ENCODE data around the gene SHFL. TPM values are rescaled to one million over a fixed set of nuclear protein-coding genes. Genes with fewer than 3 reads are reported as not detected.

SHFL gene
- total RNA-seq, 4 donors from 2014 or later, result 8.6 to 36.7 (median 25.6) TPM

GRCh38 chr19:10088949-10089554 is 2.9 kb downstream of the SHFL start:
- TF ChIP-seq, protein P1, sequence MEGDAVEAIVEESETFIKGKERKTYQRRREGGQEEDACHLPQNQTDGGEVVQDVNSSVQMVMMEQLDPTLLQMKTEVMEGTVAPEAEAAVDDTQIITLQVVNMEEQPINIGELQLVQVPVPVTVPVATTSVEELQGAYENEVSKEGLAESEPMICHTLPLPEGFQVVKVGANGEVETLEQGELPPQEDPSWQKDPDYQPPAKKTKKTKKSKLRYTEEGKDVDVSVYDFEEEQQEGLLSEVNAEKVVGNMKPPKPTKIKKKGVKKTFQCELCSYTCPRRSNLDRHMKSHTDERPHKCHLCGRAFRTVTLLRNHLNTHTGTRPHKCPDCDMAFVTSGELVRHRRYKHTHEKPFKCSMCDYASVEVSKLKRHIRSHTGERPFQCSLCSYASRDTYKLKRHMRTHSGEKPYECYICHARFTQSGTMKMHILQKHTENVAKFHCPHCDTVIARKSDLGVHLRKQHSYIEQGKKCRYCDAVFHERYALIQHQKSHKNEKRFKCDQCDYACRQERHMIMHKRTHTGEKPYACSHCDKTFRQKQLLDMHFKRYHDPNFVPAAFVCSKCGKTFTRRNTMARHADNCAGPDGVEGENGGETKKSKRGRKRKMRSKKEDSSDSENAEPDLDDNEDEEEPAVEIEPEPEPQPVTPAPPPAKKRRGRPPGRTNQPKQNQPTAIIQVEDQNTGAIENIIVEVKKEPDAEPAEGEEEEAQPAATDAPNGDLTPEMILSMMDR (IDR thresholded peaks at IDR 0.05; ENCODE audit: low read depth), result no peak

DNA sequence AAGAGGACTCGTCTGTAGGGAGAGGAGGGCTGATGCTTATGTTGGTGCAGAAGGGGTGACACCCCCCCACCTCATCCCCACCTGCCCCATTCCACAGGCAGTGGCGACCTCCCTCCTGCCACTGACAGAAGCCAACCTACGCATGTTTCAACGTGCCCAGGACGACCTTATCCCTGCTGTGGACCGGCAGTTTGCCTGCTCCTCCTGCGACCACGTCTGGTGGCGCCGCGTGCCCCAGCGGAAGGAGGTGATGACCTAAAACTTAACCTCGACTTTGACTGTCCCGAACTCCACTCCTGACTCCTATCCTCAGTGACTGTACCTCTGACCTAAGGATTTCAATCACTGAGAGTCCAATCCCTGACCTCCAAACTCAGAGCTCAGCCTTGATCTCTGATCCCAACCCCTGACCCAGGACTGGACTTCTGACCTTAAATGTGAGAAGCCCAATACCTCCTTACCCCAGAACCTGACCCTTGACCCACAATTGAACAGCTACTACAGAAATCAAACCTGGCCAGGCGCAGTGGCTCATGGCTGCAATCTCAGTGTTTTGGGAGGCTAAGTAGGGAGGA is 3.8 kb downstream of the SHFL start:
- TF ChIP-seq, protein P1 (IDR thresholded peaks at IDR 0.05; ENCODE audit: low read depth), result no peak

DNA sequence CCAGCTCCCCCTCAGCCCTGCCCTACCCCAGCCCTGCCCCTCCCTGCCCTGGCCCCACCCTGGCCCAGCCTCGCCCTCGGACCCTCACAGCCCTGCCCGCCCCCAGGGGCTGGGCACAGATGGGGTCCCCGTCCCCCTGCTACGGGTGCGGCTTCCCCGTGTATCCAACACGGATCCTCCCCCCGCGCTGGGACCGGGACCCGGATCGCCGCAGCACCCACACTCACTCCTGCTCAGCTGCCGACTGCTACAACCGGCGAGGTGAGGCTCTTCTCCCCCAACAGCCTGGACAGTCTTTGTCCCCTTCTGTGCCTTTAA is 5.2 kb downstream of the SHFL start:
- TF ChIP-seq, protein P1 (IDR thresholded peaks at IDR 0.05; ENCODE audit: low read depth), result no peak

GRCh38 chr19:10091895-10092641 is 6.0 kb downstream of the SHFL start:
- TF ChIP-seq, protein P1 (IDR thresholded peaks at IDR 0.05; ENCODE audit: low read depth), result no peak

DNA sequence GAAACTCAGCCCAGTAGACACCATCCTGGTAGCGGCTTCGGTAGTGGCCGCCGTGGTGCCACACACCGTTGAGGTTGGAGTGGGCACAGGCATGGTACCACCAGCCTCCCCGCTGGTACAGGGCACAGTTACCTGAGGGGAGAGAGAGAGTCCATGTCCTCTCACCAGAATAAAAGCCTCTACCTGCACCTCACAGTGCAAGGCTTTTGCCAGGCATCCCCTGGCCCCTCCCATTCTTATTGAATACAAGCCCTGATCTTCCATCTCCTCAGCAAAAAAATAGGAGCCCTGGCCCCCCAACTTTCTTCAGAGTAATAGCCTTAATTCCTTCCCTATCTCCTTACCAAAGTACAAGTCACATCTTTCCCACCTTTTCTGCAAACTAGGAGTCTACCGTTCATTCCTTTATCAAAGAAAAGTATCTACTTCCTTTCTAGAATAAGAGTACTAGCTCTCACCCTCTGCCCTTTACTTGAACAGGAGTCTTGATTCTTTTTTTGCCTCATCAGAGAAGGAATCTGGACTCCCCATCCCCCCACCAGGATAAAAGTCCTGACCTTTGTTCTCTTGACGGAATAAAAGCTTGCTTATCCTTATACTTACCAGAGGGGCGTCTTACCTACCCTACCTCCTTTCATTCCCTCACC is 6.7 kb downstream of the SHFL start:
- TF ChIP-seq, protein P1 (IDR thresholded peaks at IDR 0.05; ENCODE audit: low read depth), result no peak

DNA sequence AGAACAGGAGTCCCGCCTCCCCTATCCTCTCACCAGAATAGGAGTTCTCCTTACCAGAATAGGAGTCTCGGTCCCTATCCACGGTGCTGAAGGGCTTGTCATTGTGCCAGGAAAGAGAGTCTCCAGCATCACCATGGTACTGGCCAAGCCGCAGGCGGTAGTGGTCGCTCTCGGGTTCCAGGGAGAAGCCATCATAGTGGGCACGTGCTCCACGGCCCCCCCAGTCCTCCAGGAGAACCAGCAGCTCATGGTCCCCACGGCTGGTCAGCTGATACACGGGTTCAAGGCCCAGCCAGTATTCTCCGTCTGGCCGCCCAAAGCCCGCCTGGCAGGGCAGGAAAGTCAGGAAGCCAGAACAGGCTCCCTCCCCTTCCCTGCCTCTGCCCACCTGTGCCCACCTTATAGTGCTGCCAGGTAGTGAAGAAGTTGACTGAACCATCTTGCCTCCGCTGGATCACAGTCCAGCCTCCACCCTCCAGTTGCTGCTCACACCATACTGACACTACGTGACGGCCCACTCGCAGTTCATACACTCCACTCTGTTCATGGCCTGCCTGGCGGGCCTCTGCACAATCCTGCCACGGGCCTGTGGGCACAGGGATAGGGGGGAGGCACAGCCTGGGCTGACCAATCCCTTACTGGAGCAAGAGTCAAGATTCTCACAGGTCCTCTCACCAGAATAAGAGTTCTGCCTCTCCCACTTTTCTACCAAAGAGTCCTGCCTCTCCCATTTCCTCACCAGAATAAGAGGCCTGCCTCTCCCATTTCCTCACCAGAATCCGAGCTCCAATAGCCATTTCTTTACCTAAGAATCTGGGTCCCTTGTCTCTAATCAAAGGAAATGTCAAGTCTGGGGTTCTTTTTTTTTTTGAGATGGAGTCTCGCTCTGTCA is 7.4 kb downstream of the SHFL start:
- TF ChIP-seq, protein P1 (IDR thresholded peaks at IDR 0.05; ENCODE audit: low read depth), result no peak

All from subcutaneous adipose tissue (tissue), 4 donors.